Measurements from ENCODE around the gene C1orf53. TPM values are rescaled to one million over a fixed set of nuclear protein-coding genes. Genes with fewer than 3 reads are reported as not detected.
A peak's percentile ranks its signal among the peaks of the same experiment; 100 is the strongest.

The C1orf53 gene
- total RNA-seq, 1 donor from 2014 or later = 1.4 TPM

- Mint-ChIP-seq H3K36me3 (no peaks in the 10 kb centered on the region), H3K27me3 (ENCODE audit: insufficient read depth, low read depth) (peaks cover 3% of the 10 kb centered on the region), H3K4me1 (no peaks in the 10 kb centered on the region), H3K9me3 (no peaks in the 10 kb centered on the region), H3K27ac (no peak overlapping the region), H3K4me3 (no peak overlapping the region)
- Histone ChIP-seq H2AFZ (replicated peaks) (no peak overlapping the region), H3K4me1 (no peaks in the 10 kb centered on the region), H3K36me3 (no peaks in the 10 kb centered on the region), H3K4me3 (no peak overlapping the region), H3K9ac (no peak overlapping the region), H3K9me3 (ENCODE audit: low read depth) (no peaks in the 10 kb centered on the region), H4K20me1 (ENCODE audit: low read depth) (no peaks in the 10 kb centered on the region), H3F3A (ENCODE audit: low read depth) (peaks cover 1% of the 10 kb centered on the region), H3K27ac (no peak overlapping the region), H3K27me3 (peaks cover 13% of the 10 kb centered on the region), H3K79me2 (ENCODE audit: low read depth) (no peaks in the 10 kb centered on the region), H3K4me2 (no peak overlapping the region)
- no peak for TF ChIP-seq EZH2 (IDR thresholded peaks at IDR 0.05)
- DNase-seq (ENCODE audit: low spot score) = no peak
Observed at GRCh38 chr1:197896301-197896700, 6.1 kb upstream of the C1orf53 start.

GRCh38 chr1:197899037-197899436 is 3.4 kb upstream of the C1orf53 start:
- H3K79me2 ChIP-seq (ENCODE audit: low read depth) = no peaks in the 10 kb centered on the region
- H3K36me3 ChIP-seq = no peaks in the 10 kb centered on the region
- no peak overlapping the region for H3K27ac ChIP-seq
- H3K36me3 Mint-ChIP-seq = no peaks in the 10 kb centered on the region
- no peak overlapping the region for H3K27ac Mint-ChIP-seq
- H3K9ac ChIP-seq = no peak overlapping the region
- peaks cover 3% of the 10 kb centered on the region for H4K20me1 ChIP-seq (ENCODE audit: low read depth)
- no peaks in the 10 kb centered on the region for H3K9me3 Mint-ChIP-seq
- peaks cover 15% of the 10 kb centered on the region for H3K27me3 Mint-ChIP-seq (ENCODE audit: insufficient read depth, low read depth)
- peaks cover 15% of the 10 kb centered on the region for H3K4me1 ChIP-seq
- H3F3A ChIP-seq (ENCODE audit: low read depth) = peaks cover 21% of the 10 kb centered on the region
- H3K27me3 ChIP-seq = peaks cover 26% of the 10 kb centered on the region
- no peaks in the 10 kb centered on the region for H3K9me3 ChIP-seq (ENCODE audit: low read depth)
- H3K4me1 Mint-ChIP-seq = peaks cover 18% of the 10 kb centered on the region
- no peak for DNase-seq (ENCODE audit: low spot score)
- no peak overlapping the region for H2AFZ ChIP-seq (replicated peaks)
- H3K4me2 ChIP-seq = no peak overlapping the region
- TF ChIP-seq EZH2 (IDR thresholded peaks at IDR 0.05) = no peak
- no peak for TF ChIP-seq CTCF (IDR thresholded peaks at IDR 0.05)
- no peak for TF ChIP-seq EZH2phosphoT487 (IDR thresholded peaks at IDR 0.05)
- H3K4me3 ChIP-seq = no peak overlapping the region
- no peak overlapping the region for H3K4me3 Mint-ChIP-seq

- Histone ChIP-seq H3K79me2 (ENCODE audit: low read depth) (no peaks in the 10 kb centered on the region), H3K27me3 (peaks cover 54% of the 10 kb centered on the region), H3K27ac (peak overlapping the region; percentile 95), H3K9me3 (ENCODE audit: low read depth) (no peaks in the 10 kb centered on the region), H2AFZ (replicated peaks) (peak overlapping the region; percentile 97), H3K4me1 (peaks cover 22% of the 10 kb centered on the region), H3K36me3 (no peaks in the 10 kb centered on the region), H3F3A (ENCODE audit: low read depth) (peaks cover 35% of the 10 kb centered on the region), H3K4me2 (peak overlapping the region; percentile 85), H3K9ac (peak overlapping the region; percentile 47), H4K20me1 (ENCODE audit: low read depth) (peaks cover 26% of the 10 kb centered on the region), H3K4me3 (peak overlapping the region; percentile 70)
- TF ChIP-seq CTCF (IDR thresholded peaks at IDR 0.05) (no peak), EZH2phosphoT487 (IDR thresholded peaks at IDR 0.05) (no peak), EZH2 (IDR thresholded peaks at IDR 0.05) (no peak)
- no peak for DNase-seq (ENCODE audit: low spot score)
- Mint-ChIP-seq H3K27me3 (ENCODE audit: insufficient read depth, low read depth) (peaks cover 44% of the 10 kb centered on the region), H3K9me3 (no peaks in the 10 kb centered on the region), H3K36me3 (no peaks in the 10 kb centered on the region), H3K4me3 (peak overlapping the region; percentile 84), H3K27ac (no peak overlapping the region), H3K4me1 (peaks cover 19% of the 10 kb centered on the region)
Observed at GRCh38 chr1:197902131-197902453, 338 bp upstream of the C1orf53 start.

GRCh38 chr1:197903196-197903514 is 725 bp downstream of the C1orf53 start:
- Histone ChIP-seq H2AFZ (replicated peaks) (peak overlapping the region; percentile 74), H3K36me3 (no peaks in the 10 kb centered on the region), H3K79me2 (ENCODE audit: low read depth) (no peaks in the 10 kb centered on the region), H4K20me1 (ENCODE audit: low read depth) (peaks cover 35% of the 10 kb centered on the region), H3K9me3 (ENCODE audit: low read depth) (no peaks in the 10 kb centered on the region), H3K9ac (no peak overlapping the region), H3K4me3 (peak overlapping the region; percentile 70), H3K27me3 (peaks cover 54% of the 10 kb centered on the region), H3F3A (ENCODE audit: low read depth) (peaks cover 38% of the 10 kb centered on the region), H3K4me2 (peak overlapping the region; percentile 85), H3K4me1 (peaks cover 22% of the 10 kb centered on the region), H3K27ac (no peak overlapping the region)
- no peaks in the 10 kb centered on the region for H3K9me3 Mint-ChIP-seq
- TF ChIP-seq CTCF (IDR thresholded peaks at IDR 0.05) (no peak), EZH2phosphoT487 (IDR thresholded peaks at IDR 0.05) (no peak), EZH2 (IDR thresholded peaks at IDR 0.05) (no peak)
- peaks cover 54% of the 10 kb centered on the region for H3K27me3 Mint-ChIP-seq (ENCODE audit: insufficient read depth, low read depth)
- DNase-seq (ENCODE audit: low spot score) = no peak
- no peaks in the 10 kb centered on the region for H3K36me3 Mint-ChIP-seq
- peak overlapping the region; percentile 64 for H3K27ac Mint-ChIP-seq
- H3K4me1 Mint-ChIP-seq = peaks cover 19% of the 10 kb centered on the region
- peak overlapping the region; percentile 91 for H3K4me3 Mint-ChIP-seq
